SU-DHL-6 (cell line): ENCODE results near the gene BCAS3.

ENCODE experiments used
- H2AFZ ChIP-seq: fragments of 200-600 bp; sonication (generic); 2 replicates; pipeline ENCODE4 v1.6.1; 2014; ENCODE audit warnings: low read depth, mild to moderate bottlenecking, moderate library complexity, mixed read lengths, antibody characterized with exemption, low read length; ENCODE audit not compliant: severe bottlenecking
- H3F3A ChIP-seq: fragments of 200-600 bp; shearing (Covaris generic); 2 replicates; pipeline ENCODE4 v1.6.0; 2016; ENCODE audit warnings: antibody characterized with exemption, mild to moderate bottlenecking; ENCODE audit not compliant: insufficient read depth
- H3K27ac ChIP-seq: fragments of 200-600 bp; sonication (generic); 2 replicates; pipeline ENCODE4 v1.5.1; 2016; ENCODE audit warnings: low read depth, mild to moderate bottlenecking, low read length, moderate library complexity, mixed read lengths
- H3K27me3 ChIP-seq: fragments of 200-600 bp; sonication (generic), shearing (Covaris generic); 2 replicates; pipeline ENCODE4 v1.6.0; 2014; ENCODE audit warnings: mild to moderate bottlenecking, low read length
- H3K36me3 ChIP-seq: fragments of 200-600 bp; sonication (generic); 2 replicates; pipeline ENCODE4 v1.6.1; 2014; ENCODE audit warnings: mild to moderate bottlenecking, low read length, mixed read lengths
- H3K4me2 ChIP-seq: fragments of 300-600, 200-600 bp; shearing (Covaris generic), sonication (generic); 2 replicates; pipeline ENCODE4 v1.6.0; 2014; ENCODE audit warnings: low read length, low read depth, mild to moderate bottlenecking; ENCODE audit not compliant: poor library complexity, severe bottlenecking
- H3K4me3 ChIP-seq: fragments of 200-600 bp; sonication (generic); 2 replicates; pipeline ENCODE4 v1.5.1; 2014; ENCODE audit warnings: antibody characterized with exemption, low read length, mild to moderate bottlenecking, mixed read lengths; ENCODE audit not compliant: insufficient read depth, poor library complexity, severe bottlenecking
- H3K79me2 ChIP-seq: fragments of 200-600 bp; sonication (generic); 2 replicates; pipeline ENCODE4 v1.6.1; 2014; ENCODE audit warnings: mild to moderate bottlenecking, low read length, moderate library complexity; ENCODE audit not compliant: insufficient read depth
- H3K9ac ChIP-seq: fragments of 200-600 bp; sonication (generic); 2 replicates; pipeline ENCODE4 v1.7.0; 2014; ENCODE audit warnings: mild to moderate bottlenecking, low read length
- H3K9me2 ChIP-seq: fragments of 200-600 bp; sonication (generic); replicated peaks from 2 replicates; pipeline ENCODE4 v1.6.1; 2014; ENCODE audit warnings: low read length; ENCODE audit not compliant: insufficient read depth
- H3K9me3 ChIP-seq: fragments of 200-600 bp; sonication (generic); 2 replicates; pipeline ENCODE4 v1.6.1; 2014; ENCODE audit warnings: low read length, mixed read lengths; ENCODE audit not compliant: insufficient read depth
- H4K20me1 ChIP-seq: fragments of 200-600 bp; sonication (generic); 2 replicates; pipeline ENCODE4 v1.6.1; 2014; ENCODE audit warnings: low read depth, mild to moderate bottlenecking, antibody characterized with exemption, low read length, moderate library complexity, mixed read lengths
- CTCF ChIP-seq: fragments of 200-600 bp; sonication (generic); IDR thresholded peaks from one replicate; pipeline ENCODE4 v1.5.1; 2017; ENCODE audit warnings: antibody characterized with exemption, mild to moderate bottlenecking, low read length, moderate library complexity; ENCODE audit not compliant: insufficient read depth, poor library complexity, severe bottlenecking
- EZH2phosphoT487 ChIP-seq: fragments of 200-600 bp; sonication (generic), shearing (Covaris generic); conservative IDR thresholded peaks from 2 replicates; pipeline ENCODE4 v1.6.1; 2018; ENCODE audit warnings: mild to moderate bottlenecking, antibody characterized with exemption, low read length, moderate library complexity, mixed read lengths

The BCAS3 gene

GRCh38 chr17:60827943-60828342 lies 150.3 kb downstream of the BCAS3 start:
- H3K9me2 ChIP-seq, result no peaks in the 10 kb centered on the region
- H2AFZ ChIP-seq, result no peak overlapping the region
- H3K27me3 ChIP-seq, result no peaks in the 10 kb centered on the region
- no peaks in the 10 kb centered on the region for H3K36me3 ChIP-seq
- H3K4me3 ChIP-seq, result no peak overlapping the region
- TF ChIP-seq CTCF, result no peak
- TF ChIP-seq EZH2phosphoT487, result no peak
- no peak overlapping the region for H3K4me2 ChIP-seq
- H3K79me2 ChIP-seq, result no peaks in the 10 kb centered on the region
- peaks cover 3% of the 10 kb centered on the region; the same call in 1 of the 2 replicates for H4K20me1 ChIP-seq
- no peak overlapping the region for H3K27ac ChIP-seq
- no peak overlapping the region for H3K9ac ChIP-seq
- no peaks in the 10 kb centered on the region for H3F3A ChIP-seq
- no peaks in the 10 kb centered on the region for H3K9me3 ChIP-seq

GRCh38 chr17:60832151-60832585 lies 154.5 kb downstream of the BCAS3 start:
- H3K36me3 ChIP-seq, result no peaks in the 10 kb centered on the region
- no peaks in the 10 kb centered on the region for H3K79me2 ChIP-seq
- no peak overlapping the region for H3K4me3 ChIP-seq
- no peak for TF ChIP-seq EZH2phosphoT487
- no peak for TF ChIP-seq CTCF
- H2AFZ ChIP-seq, result no peak overlapping the region
- H3K27ac ChIP-seq, result no peak overlapping the region
- no peaks in the 10 kb centered on the region for H3K9me2 ChIP-seq
- H3K27me3 ChIP-seq, result no peaks in the 10 kb centered on the region; the same call in 1 of the 2 replicates
- peaks cover 3% of the 10 kb centered on the region; the same call in 1 of the 2 replicates for H4K20me1 ChIP-seq
- H3F3A ChIP-seq, result no peaks in the 10 kb centered on the region
- H3K9me3 ChIP-seq, result no peaks in the 10 kb centered on the region
- H3K4me2 ChIP-seq, result no peak overlapping the region
- no peak overlapping the region for H3K9ac ChIP-seq

GRCh38 chr17:60832631-60833030 lies 155.0 kb downstream of the BCAS3 start:
- Histone ChIP-seq H3F3A (no peaks in the 10 kb centered on the region), H3K9ac (no peak overlapping the region), H3K27ac (no peak overlapping the region), H3K9me3 (no peaks in the 10 kb centered on the region), H3K9me2 (no peaks in the 10 kb centered on the region), H3K79me2 (no peaks in the 10 kb centered on the region), H3K4me3 (no peak overlapping the region), H3K27me3 (no peaks in the 10 kb centered on the region; the same call in 1 of the 2 replicates), H4K20me1 (peaks cover 3% of the 10 kb centered on the region; the same call in 1 of the 2 replicates), H2AFZ (no peak overlapping the region), H3K4me2 (no peak overlapping the region), H3K36me3 (no peaks in the 10 kb centered on the region)
- no peak for TF ChIP-seq EZH2phosphoT487
- TF ChIP-seq CTCF, result no peak

GRCh38 chr17:60840456-60840855 lies 162.8 kb downstream of the BCAS3 start:
- Histone ChIP-seq H2AFZ (no peak overlapping the region), H3F3A (no peaks in the 10 kb centered on the region), H3K4me2 (no peak overlapping the region), H3K36me3 (no peaks in the 10 kb centered on the region), H3K9me2 (no peaks in the 10 kb centered on the region), H3K27ac (no peak overlapping the region), H3K9ac (no peak overlapping the region), H4K20me1 (no peaks in the 10 kb centered on the region), H3K9me3 (no peaks in the 10 kb centered on the region), H3K79me2 (no peaks in the 10 kb centered on the region), H3K27me3 (no peaks in the 10 kb centered on the region; the same call in 1 of the 2 replicates), H3K4me3 (no peak overlapping the region)
- TF ChIP-seq CTCF (no peak), EZH2phosphoT487 (no peak)
